Peyer's patch (tissue), 4 donors: ENCODE data around the gene C2orf92.

Experiments used
- CTCF ChIP-seq, 6 experiments: fragments of 450-650 bp in 4 of 6; fragments of 200-600 bp in 2 of 6; sonication (generic) in 1 of 6; IDR thresholded peaks; one replicate each; pipeline ENCODE4 v1.5.1; 2017 to 2019; ENCODE audit warnings: antibody characterized with exemption in 6 of 6, mild to moderate bottlenecking in 3 of 6, moderate library complexity in 1 of 6
- POLR2A ChIP-seq, 2 donors: fragments of 450-650 bp; IDR thresholded peaks; one replicate each; pipeline ENCODE4 v1.5.1; 2017; ENCODE audit warnings: antibody characterized with exemption in 2 of 2, mild to moderate bottlenecking in 2 of 2, moderate library complexity in 2 of 2

- no peak for TF ChIP-seq CTCF (IDR thresholded peaks at IDR 0.05)
- TF ChIP-seq POLR2A (IDR thresholded peaks at IDR 0.05), result no peak
Observed at GRCh38 chr2:97670471-97670870, 958 bp downstream of the C2orf92 start.
